Activated CD8-positive, alpha-beta T cell treated with anti-CD3 and anti-CD28 coated beads, Interleukin-2, amount 10 ng/mL, durations not matched to agents 7 days and 5 days (primary cell): ENCODE data around the gene PI4KA. TPM values are rescaled to one million over a fixed set of nuclear protein-coding genes. Genes with fewer than 3 reads are reported as not detected.
"Not testable (repeated sequence)": the region's sequence is repeated elsewhere in the genome, so short reads cannot be mapped to it uniquely, and the experiment has no call there.

Experiments
- ATAC-seq: fragments of 150-1000 bp; cut with Tn5 transposase; one replicate; pipeline ENCODE4 v1.10.0; 2021; ENCODE audit warnings: moderate library complexity
- CTCF ChIA-PET: fragments of 350-600 bp; sonication (Branson Sonifier 250); formaldehyde crosslinking; loops from one replicate; lab custom pipeline; 2021; ENCODE audit warnings: antibody characterized with exemption; lab: Charles Lee
- POLR2A ChIA-PET: fragments of 350-600 bp; sonication (Branson Sonifier 250); formaldehyde crosslinking; loops from one replicate; lab custom pipeline; 2021; ENCODE audit warnings: antibody characterized with exemption; lab: Charles Lee
- DNase-seq: peaks from one replicate; pipeline ENCODE4 v3.0.0-alpha.2; 2020
- H3K27ac Mint-ChIP-seq: one replicate; pipeline ENCODE4 v1.8.0; 2021; ENCODE audit warnings: mild to moderate bottlenecking, mixed read lengths
- H3K27me3 Mint-ChIP-seq: one replicate; pipeline ENCODE4 v1.8.0; 2021; ENCODE audit warnings: low read depth, mixed read lengths
- H3K36me3 Mint-ChIP-seq: one replicate; pipeline ENCODE4 v1.8.0; 2021; ENCODE audit warnings: low read depth, mixed read lengths
- H3K4me1 Mint-ChIP-seq: one replicate; pipeline ENCODE4 v1.8.0; 2021; ENCODE audit warnings: low read depth, mixed read lengths
- H3K4me3 Mint-ChIP-seq: one replicate; pipeline ENCODE4 v1.8.0; 2021; ENCODE audit warnings: mild to moderate bottlenecking, mixed read lengths
- H3K9me3 Mint-ChIP-seq: one replicate; pipeline ENCODE4 v1.8.0; 2022; ENCODE audit warnings: mixed read lengths; ENCODE audit not compliant: insufficient read depth
- total RNA-seq, 2 experiments: library from RNA; stranded (reverse); gene quantifications; one replicate each; pipeline ENCODE4 v1.2.3, GENCODE V29; 2021

Gene PI4KA
- total RNA-seq, 2 experiments from 2014 or later: 112 to 120 TPM

DNA sequence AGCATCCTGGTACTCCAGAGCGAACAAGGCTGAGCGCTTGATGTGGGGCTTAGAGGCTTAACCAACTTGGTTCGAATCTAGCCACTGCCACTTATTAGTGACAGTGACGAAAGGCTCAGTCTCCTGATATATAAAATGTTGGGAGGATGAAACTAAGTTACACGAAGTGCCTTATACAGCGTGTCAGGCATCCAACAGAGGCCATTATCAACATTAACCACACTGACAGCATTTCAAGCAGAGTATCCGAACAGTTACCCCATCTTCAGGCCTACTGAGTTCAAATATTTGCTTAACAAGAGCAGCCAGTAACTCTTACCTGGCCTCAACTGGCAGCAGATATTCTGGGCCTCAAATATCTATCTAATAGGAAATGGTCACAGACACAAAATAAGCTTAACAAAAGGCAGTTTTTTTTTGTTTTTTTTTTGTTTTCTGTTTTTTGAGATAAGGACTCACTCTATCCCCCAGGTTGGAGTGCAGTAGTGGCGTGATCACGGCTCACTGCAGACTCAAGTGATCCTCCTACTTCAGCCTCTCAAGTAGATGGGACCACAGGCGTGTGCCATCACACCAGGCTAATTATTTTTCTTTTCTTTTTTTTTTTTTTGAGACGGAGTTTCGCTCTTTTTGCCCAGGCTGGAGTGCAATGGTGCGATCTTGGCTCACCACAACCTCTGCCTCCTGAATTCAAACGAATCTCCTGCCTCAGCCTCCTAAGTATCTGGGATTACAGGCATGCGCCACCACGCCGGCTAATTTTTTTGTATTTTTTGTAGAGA, 81.8 kb downstream of the PI4KA start:
- no peak for ATAC-seq
- CTCF ChIA-PET: interaction anchor here (0.7 to 1.2 kb wide), 2 partner anchors 8 to 9 kb away, joined by 3 to 11 read pairs; no protein-coding TSS in a partner anchor
- Mint-ChIP-seq H3K9me3 (no peaks in the 10 kb centered on the region), H3K4me3 (no peak overlapping the region), H3K36me3 (peaks cover 13% of the 10 kb centered on the region), H3K4me1 (peaks cover 8% of the 10 kb centered on the region), H3K27me3 (no peaks in the 10 kb centered on the region), H3K27ac (no peak overlapping the region)
- no peak for DNase-seq
- POLR2A ChIA-PET: no interaction called here

DNA sequence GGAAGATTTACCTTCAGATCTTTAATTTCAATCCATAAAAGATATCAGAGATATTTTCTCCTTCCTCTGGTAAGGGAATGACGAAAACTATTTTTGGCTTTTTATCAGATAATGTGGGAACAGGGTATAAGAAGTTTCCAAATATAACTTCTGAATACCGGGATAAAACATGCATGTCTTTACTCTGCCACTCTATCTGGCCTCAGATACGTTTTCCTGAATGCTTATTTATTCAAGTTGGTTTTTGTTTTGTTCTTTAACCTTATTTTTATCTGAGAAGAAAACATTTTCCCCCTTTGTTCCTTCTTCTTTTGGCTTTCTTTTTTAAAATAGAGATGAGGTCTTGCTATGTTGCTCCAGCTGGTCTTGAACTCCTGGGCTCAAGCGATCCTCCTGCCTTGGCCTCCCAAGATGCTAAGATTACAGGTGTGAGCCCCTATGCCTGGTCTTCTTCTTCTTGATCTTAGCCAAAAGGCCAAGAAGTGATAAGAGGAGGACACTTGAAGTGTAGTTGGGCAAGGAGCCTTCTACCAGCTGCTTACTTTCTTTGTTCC, 83.2 kb downstream of the PI4KA start:
- peaks cover 8% of the 10 kb centered on the region for H3K4me1 Mint-ChIP-seq
- ATAC-seq (no peak), DNase-seq (no peak)
- H3K4me3 Mint-ChIP-seq: no peak overlapping the region
- H3K36me3 Mint-ChIP-seq: peaks cover 13% of the 10 kb centered on the region
- H3K27ac Mint-ChIP-seq: no peak overlapping the region
- ChIA-PET CTCF (interaction anchor here (1.2 kb wide), 1 partner anchor 9 kb away, joined by 11 read pairs; no protein-coding TSS in a partner anchor), POLR2A (no interaction called here)
- no peaks in the 10 kb centered on the region for H3K27me3 Mint-ChIP-seq
- H3K9me3 Mint-ChIP-seq: no peaks in the 10 kb centered on the region

DNA sequence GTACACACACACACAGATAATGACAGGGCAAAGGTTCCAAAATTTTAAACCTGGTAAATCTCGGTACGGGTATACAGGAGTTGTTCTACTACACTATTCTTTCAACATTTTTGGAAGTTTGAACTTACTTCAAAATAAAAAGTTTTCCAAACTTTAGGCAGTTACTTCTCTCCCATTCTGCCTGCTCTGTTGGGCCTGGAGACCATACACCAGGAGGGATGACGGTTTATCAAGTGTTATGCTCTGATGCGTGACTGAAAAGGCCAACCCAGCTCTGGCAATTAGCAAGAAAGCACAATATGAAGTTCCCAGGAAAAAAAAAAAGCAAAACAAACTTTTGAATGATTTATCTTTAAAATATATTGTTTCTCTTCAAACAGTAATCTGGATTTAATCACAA, 83.7 kb downstream of the PI4KA start:
- POLR2A ChIA-PET: no interaction called here
- Mint-ChIP-seq H3K4me1 (peaks cover 8% of the 10 kb centered on the region), H3K27ac (no peak overlapping the region), H3K27me3 (no peaks in the 10 kb centered on the region), H3K36me3 (peaks cover 12% of the 10 kb centered on the region), H3K9me3 (no peaks in the 10 kb centered on the region), H3K4me3 (no peak overlapping the region)
- DNase-seq (no peak), ATAC-seq (no peak)
- CTCF ChIA-PET: no interaction called here

DNA sequence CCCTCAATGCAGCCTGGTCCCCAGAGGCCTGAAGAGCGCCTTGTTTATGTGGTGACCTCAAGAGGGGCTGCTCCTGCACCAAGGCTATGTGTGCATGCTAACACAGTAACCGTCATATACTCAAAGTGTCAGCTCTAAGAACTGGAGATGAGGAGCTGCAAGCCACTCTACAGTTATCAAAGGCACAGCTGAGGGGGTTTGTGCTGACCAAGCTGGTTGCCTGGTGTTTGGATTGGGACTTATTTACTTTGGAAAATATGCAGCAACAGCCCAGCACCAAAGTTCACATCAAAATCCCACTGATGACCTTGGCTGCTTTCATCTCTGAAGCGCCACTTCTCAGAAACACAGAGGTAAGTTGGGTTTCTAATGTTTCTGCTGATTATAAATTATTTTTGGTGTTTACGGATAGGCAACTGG, 84.8 kb downstream of the PI4KA start, which contains the start of gene SERPIND1:
TSS of gene SERPIND1 (plus strand) at position 321 of the 420 bp plus-strand sequence. CDS start 5,200 bp downstream, outside the sequence.
- CTCF ChIA-PET: interaction anchor here (0.9 to 1.6 kb wide), 2 partner anchors 9 to 10 kb away, joined by 4 to 8 read pairs; no protein-coding TSS in a partner anchor
- peaks cover 6% of the 10 kb centered on the region for H3K4me1 Mint-ChIP-seq
- no peak within 1 kb of the TSS for H3K4me3 Mint-ChIP-seq
- peaks cover 9% of the 10 kb centered on the region for H3K36me3 Mint-ChIP-seq
- no peak for DNase-seq
- ATAC-seq: no peak
- H3K27me3 Mint-ChIP-seq: no peaks in the 10 kb centered on the region
- H3K27ac Mint-ChIP-seq: no peak within 1 kb of the TSS
- POLR2A ChIA-PET: no interaction called here
- H3K9me3 Mint-ChIP-seq: no peaks in the 10 kb centered on the region

DNA sequence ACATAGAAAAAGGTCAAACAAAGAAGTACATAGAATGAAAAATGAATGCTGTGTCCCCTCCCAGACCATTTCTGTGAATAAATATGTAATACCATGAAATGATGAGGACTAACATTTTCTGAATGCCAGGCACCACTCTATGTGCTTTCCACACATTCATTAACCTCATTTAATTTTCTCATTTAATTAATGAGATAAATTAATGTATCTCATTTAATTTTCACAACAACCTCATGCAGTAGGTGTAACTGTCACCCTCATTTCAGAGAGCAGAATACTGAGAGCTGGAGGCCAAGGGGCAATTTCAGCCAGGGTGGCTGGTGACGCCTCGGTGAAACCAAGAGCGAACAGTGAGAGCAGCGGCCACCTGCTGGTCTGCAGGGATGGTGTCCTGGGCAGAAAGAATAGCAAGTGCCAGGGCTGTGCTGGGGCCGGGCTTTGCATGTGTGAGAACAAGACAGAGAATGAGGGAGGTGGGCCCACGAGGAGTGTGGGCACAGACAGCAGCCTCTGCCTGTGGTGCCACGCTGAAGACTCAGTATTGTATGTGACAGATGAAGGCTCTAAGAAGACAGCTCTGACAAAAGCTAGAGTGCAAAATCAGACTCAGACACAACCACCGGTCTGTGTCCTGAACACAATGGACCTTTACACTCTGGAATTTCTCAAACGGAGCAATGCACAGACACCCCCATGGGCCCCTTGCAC, 86.5 kb downstream of the PI4KA start:
- H3K4me3 Mint-ChIP-seq: no peak overlapping the region
- ChIA-PET CTCF (interaction anchor here (1.6 kb wide), 1 partner anchor 11 kb away, joined by 4 read pairs; no protein-coding TSS in a partner anchor), POLR2A (no interaction called here)
- ATAC-seq (no peak), DNase-seq (no peak)
- no peak overlapping the region for H3K27ac Mint-ChIP-seq
- peaks cover 9% of the 10 kb centered on the region for H3K36me3 Mint-ChIP-seq
- H3K4me1 Mint-ChIP-seq: peaks cover 11% of the 10 kb centered on the region
- H3K9me3 Mint-ChIP-seq: no peaks in the 10 kb centered on the region
- no peaks in the 10 kb centered on the region for H3K27me3 Mint-ChIP-seq

DNA sequence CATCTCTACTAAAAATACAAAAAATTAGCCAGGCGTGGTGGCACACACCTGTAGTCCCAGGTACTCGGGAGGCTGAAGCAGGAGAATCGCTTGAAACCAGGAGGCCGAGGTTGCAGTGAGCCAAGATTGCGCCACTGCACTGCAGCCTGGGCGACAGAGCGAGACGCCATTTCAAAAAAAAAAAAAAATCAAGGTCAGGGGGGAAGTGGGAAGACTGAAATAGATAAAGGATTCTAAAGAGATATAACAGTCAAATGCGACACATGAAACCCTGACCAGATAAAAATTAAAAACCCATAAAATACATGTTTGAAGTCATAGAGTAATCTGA, 89.2 kb downstream of the PI4KA start:
- H3K36me3 Mint-ChIP-seq: not testable (repeated sequence)

DNA sequence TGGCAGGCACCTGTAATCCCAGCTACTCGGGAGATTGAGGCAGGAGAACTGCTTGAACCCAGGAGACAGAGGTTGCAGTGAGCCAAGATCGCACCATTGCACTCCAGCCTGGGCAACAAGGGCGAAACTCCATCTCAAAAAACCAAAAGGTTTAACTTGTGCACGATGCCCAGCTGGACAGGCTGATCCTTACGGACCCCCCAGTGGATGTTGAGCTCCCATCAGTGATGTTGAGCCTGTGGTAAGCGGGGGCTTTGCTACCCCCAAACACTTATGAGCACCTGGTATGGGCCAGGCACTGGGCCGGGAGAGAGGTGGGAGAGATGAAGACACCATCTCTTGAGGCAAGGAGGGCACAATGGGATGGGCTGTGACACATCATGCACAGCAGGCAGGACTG, 92.1 kb downstream of the PI4KA start:
- Mint-ChIP-seq H3K27me3 (no peaks in the 10 kb centered on the region), H3K4me1 (peaks cover 11% of the 10 kb centered on the region), H3K9me3 (no peaks in the 10 kb centered on the region), H3K36me3 (peaks cover 16% of the 10 kb centered on the region), H3K27ac (no peak overlapping the region), H3K4me3 (no peak overlapping the region)
- ChIA-PET CTCF (no interaction called here), POLR2A (no interaction called here)
- no peak for DNase-seq
- ATAC-seq: no peak

More for the DNA sequence above, 89.2 kb downstream of the PI4KA start:
- H3K4me3 Mint-ChIP-seq, H3K27me3 Mint-ChIP-seq, H3K9me3 Mint-ChIP-seq, ATAC-seq, H3K27ac Mint-ChIP-seq, DNase-seq, CTCF ChIA-PET, POLR2A ChIA-PET: not testable (repeated sequence)
- peaks cover 11% of the 10 kb centered on the region for H3K4me1 Mint-ChIP-seq

DNA sequence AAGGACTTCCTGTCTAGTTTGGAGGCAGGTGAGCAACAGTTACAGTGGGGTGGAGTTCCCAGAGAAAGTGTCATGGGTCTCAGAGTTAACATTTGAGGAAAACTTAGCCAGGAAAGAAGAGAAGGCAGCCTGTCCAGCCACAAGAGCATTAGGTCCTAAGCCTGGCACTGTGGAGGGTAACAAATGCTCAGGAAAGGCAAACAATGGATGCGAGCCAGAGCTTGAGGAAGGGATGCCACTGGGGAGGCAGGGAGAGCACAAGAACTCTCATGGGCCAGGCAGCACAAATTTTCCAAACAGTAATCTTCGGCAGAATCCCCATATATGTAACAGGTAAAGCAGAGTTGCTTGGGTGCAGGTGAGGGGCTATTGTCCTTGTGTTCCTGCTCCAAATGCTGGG, 92.7 kb downstream of the PI4KA start:
- Mint-ChIP-seq H3K36me3 (peaks cover 16% of the 10 kb centered on the region), H3K4me1 (peaks cover 11% of the 10 kb centered on the region), H3K9me3 (no peaks in the 10 kb centered on the region), H3K4me3 (no peak overlapping the region), H3K27ac (peak overlapping the region; percentile 4), H3K27me3 (no peaks in the 10 kb centered on the region)
- ATAC-seq: no peak
- no peak for DNase-seq
- ChIA-PET POLR2A (no interaction called here), CTCF (no interaction called here)

DNA sequence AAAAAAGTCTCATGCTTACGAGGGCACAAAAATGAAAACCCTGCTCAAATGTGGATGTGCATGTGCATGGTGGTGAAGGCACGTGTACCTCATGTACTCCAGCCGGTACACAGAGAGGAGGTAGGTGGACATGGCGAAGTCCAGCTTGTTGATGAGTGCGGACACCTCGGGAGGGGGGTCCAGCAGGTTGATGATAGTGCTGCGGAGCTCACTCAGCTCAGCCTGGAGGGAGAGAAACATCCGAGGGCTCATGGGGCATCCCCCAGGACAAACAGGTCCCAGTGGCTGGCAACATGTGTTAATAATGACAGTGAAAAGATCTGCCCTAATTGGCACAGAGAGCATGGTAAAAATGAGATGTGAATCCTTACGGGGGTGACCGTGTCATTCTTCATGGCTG, 93.9 kb downstream of the PI4KA start:
- Mint-ChIP-seq H3K27ac (no peak overlapping the region), H3K4me3 (no peak overlapping the region), H3K9me3 (no peaks in the 10 kb centered on the region), H3K4me1 (peaks cover 11% of the 10 kb centered on the region), H3K27me3 (no peaks in the 10 kb centered on the region), H3K36me3 (peaks cover 21% of the 10 kb centered on the region)
- ATAC-seq (no peak), DNase-seq (no peak)
- ChIA-PET CTCF (interaction anchor here (1.6 kb wide), 1 partner anchor 16 kb away, joined by 4 read pairs; no protein-coding TSS in a partner anchor), POLR2A (no interaction called here)

DNA sequence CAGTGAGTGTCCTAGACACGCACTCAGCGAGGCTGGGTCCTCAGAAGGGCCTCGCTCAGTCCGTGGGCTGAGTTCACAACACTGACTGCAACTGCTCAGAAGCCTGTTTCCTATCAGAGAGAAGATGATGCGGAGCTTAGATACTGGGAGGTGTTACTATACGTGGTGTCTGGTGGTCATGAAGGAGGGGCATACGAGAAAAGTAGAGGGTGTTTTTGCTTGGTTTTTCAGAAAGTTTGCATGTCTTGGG, 94.2 kb downstream of the PI4KA start:
- Mint-ChIP-seq H3K4me3 (no peak overlapping the region), H3K4me1 (peaks cover 11% of the 10 kb centered on the region), H3K27me3 (no peaks in the 10 kb centered on the region), H3K36me3 (peaks cover 20% of the 10 kb centered on the region), H3K9me3 (no peaks in the 10 kb centered on the region), H3K27ac (no peak overlapping the region)
- ChIA-PET POLR2A (no interaction called here), CTCF (interaction anchor here (1.1 to 1.6 kb wide), 3 partner anchors 16 to 22 kb away, joined by 3 to 4 read pairs (median 3); no protein-coding TSS in a partner anchor)
- DNase-seq (no peak), ATAC-seq (no peak)

DNA sequence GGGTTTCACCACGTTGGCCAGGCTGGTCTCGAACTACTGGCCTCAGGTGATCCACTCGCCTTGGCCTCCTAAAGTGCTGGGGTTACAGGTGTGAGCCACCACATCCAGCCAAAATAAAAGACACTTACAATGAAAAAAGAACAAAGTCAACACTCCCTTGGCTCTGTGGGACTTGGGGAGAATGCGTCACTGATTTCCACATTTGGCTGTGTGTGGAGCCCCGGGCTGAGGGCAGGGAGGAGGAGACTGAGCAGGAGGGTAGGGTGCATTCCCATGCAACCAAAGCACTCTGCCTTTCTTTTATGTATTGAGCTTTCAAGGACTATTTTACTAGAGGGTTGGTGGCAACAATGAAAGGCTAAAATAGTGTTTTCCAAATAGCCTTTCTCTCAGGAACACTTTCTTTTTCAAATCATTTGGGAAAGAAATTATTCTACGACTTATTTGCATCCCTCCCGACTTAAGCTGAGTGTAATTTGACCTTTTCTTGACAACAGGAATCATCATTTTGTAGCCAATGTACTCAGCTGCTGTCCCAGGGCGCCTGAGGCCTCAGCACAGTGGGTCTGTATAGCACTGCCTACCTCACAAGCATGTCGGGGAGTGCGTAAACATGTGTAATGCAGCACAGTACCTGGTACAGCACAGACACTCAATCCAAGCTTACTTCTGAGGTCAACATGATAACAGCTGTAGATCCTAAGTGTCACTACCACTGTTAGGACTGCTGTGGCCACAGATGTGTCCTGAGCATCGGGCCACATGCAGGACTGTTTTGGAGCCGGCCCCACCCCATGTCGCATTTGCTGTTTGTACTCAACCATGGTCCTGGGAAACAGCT, 94.8 kb downstream of the PI4KA start:
- ChIA-PET CTCF (interaction anchor here (1.1 to 1.6 kb wide), 3 partner anchors 15 to 21 kb away, joined by 3 to 4 read pairs (median 3); no protein-coding TSS in a partner anchor), POLR2A (no interaction called here)
- no peak overlapping the region for H3K27ac Mint-ChIP-seq
- H3K27me3 Mint-ChIP-seq: no peaks in the 10 kb centered on the region
- DNase-seq: no peak
- H3K4me3 Mint-ChIP-seq: no peak overlapping the region
- peaks cover 20% of the 10 kb centered on the region for H3K36me3 Mint-ChIP-seq
- no peaks in the 10 kb centered on the region for H3K9me3 Mint-ChIP-seq
- H3K4me1 Mint-ChIP-seq: peaks cover 7% of the 10 kb centered on the region
- ATAC-seq: no peak
